WTC11 (cell line): Measurements from ENCODE around the gene TBC1D14. TPM values are rescaled to one million over a fixed set of nuclear protein-coding genes. Genes with fewer than 3 reads are reported as not detected.

Source experiments
- CREB1 ChIP-seq: sonication (generic); formaldehyde crosslinking; IDR thresholded peaks from 2 replicates; pipeline ENCODE4 v1.8.0; 2023; ENCODE audit warnings: mild to moderate bottlenecking, missing genetic modification reagents
- CREM ChIP-seq: sonication (generic); formaldehyde crosslinking; IDR thresholded peaks from 2 replicates; pipeline ENCODE4 v1.8.1; 2022; ENCODE audit warnings: mild to moderate bottlenecking, missing genetic modification reagents, moderate library complexity
- ELF4 ChIP-seq: sonication (generic); formaldehyde crosslinking; IDR thresholded peaks from 2 replicates; pipeline ENCODE4 v1.8.1; 2022; ENCODE audit warnings: low read depth, mild to moderate bottlenecking, moderate library complexity, missing genetic modification reagents
- FOXJ3 ChIP-seq: sonication (generic); formaldehyde crosslinking; IDR thresholded peaks from 2 replicates; pipeline ENCODE4 v1.9.0; 2021; ENCODE audit warnings: missing genetic modification reagents, mild to moderate bottlenecking, borderline replicate concordance
- JUN ChIP-seq: sonication (generic); formaldehyde crosslinking; IDR thresholded peaks from 2 replicates; pipeline ENCODE4 v1.8.0; 2023; ENCODE audit warnings: mild to moderate bottlenecking, missing genetic modification reagents
- MXD4 ChIP-seq: fragments of 250-450 bp; sonication (Bioruptor Pico); IDR thresholded peaks from 2 replicates; pipeline ENCODE4 v1.8.0; 2021; ENCODE audit warnings: mild to moderate bottlenecking, moderate library complexity, borderline replicate concordance
- MYBL2 ChIP-seq: sonication (generic); formaldehyde crosslinking; IDR thresholded peaks from 2 replicates; pipeline ENCODE4 v1.8.1; 2023; ENCODE audit warnings: mild to moderate bottlenecking, moderate library complexity, missing genetic modification reagents
- RORB ChIP-seq: fragments of 250-450 bp; sonication (Bioruptor Pico); IDR thresholded peaks from 2 replicates; pipeline ENCODE4 v1.9.0; 2021; ENCODE audit warnings: mild to moderate bottlenecking
- SMAD4 ChIP-seq: sonication (generic); formaldehyde crosslinking; IDR thresholded peaks from 2 replicates; pipeline ENCODE4 v1.8.0; 2022; ENCODE audit warnings: mild to moderate bottlenecking, missing genetic modification reagents
- TEAD4 ChIP-seq: sonication (generic); formaldehyde crosslinking; IDR thresholded peaks from 2 replicates; pipeline ENCODE4 v1.8.0; 2022; ENCODE audit warnings: mild to moderate bottlenecking, missing genetic modification reagents
- ZNF396 ChIP-seq: fragments of 250-450 bp; sonication (Bioruptor Pico); IDR thresholded peaks from 2 replicates; pipeline ENCODE4 v1.8.0; 2021; ENCODE audit warnings: mild to moderate bottlenecking, moderate library complexity, borderline replicate concordance
- ZNF423 ChIP-seq: fragments of 250-450 bp; sonication (Bioruptor Pico); IDR thresholded peaks from 2 replicates; pipeline ENCODE4 v2.1.2; 2022; ENCODE audit warnings: mild to moderate bottlenecking, moderate library complexity
- total RNA-seq: library from RNA; stranded (reverse); gene quantifications from 3 replicates; pipeline ENCODE4 v1.2.3, GENCODE V29; 2021
- TF ChIP-seq, protein P1 (sequence below): fragments of 250-450 bp; sonication (Bioruptor Pico); IDR thresholded peaks from 2 replicates; pipeline ENCODE4 v1.9.0; 2021; ENCODE audit warnings: mild to moderate bottlenecking, borderline replicate concordance
- TF ChIP-seq, protein P2 (sequence below): sonication (generic); formaldehyde crosslinking; IDR thresholded peaks from 2 replicates; pipeline ENCODE4 v1.8.1; 2022; ENCODE audit warnings: low read depth, missing genetic modification reagents, borderline replicate concordance
- TF ChIP-seq, protein P3 (sequence below): sonication (generic); formaldehyde crosslinking; IDR thresholded peaks from 2 replicates; pipeline ENCODE4 v1.8.1; 2022; ENCODE audit warnings: missing genetic modification reagents, borderline replicate concordance
- TF ChIP-seq, protein P4 (sequence below): sonication (generic); formaldehyde crosslinking; IDR thresholded peaks from 2 replicates; pipeline ENCODE4 v1.8.0; 2022; ENCODE audit warnings: mild to moderate bottlenecking, missing genetic modification reagents
- TF ChIP-seq, protein P5 (sequence below): sonication (generic); formaldehyde crosslinking; IDR thresholded peaks from 2 replicates; pipeline ENCODE4 v1.8.1; 2023; ENCODE audit warnings: mild to moderate bottlenecking, missing genetic modification reagents
- TF ChIP-seq, protein P6 (sequence below): sonication (generic); formaldehyde crosslinking; IDR thresholded peaks from 2 replicates; pipeline ENCODE4 v1.8.0; 2022; ENCODE audit warnings: mild to moderate bottlenecking, missing genetic modification reagents
- TF ChIP-seq, protein P7 (sequence below): sonication (generic); formaldehyde crosslinking; IDR thresholded peaks from 2 replicates; pipeline ENCODE4 v1.8.1; 2023; ENCODE audit warnings: mild to moderate bottlenecking, missing genetic modification reagents, moderate library complexity
- TF ChIP-seq, protein P8 (sequence below): sonication (generic); formaldehyde crosslinking; IDR thresholded peaks from 2 replicates; pipeline ENCODE4 v1.8.0; 2022; ENCODE audit warnings: missing genetic modification reagents
- TF ChIP-seq, protein P9 (sequence below): sonication (generic); formaldehyde crosslinking; conservative IDR thresholded peaks from 2 replicates; pipeline ENCODE4 v1.8.1; 2022; ENCODE audit warnings: mild to moderate bottlenecking, missing genetic modification reagents

TBC1D14 gene
- total RNA-seq, 1 experiment from 2014 or later, result 45.1 TPM

DNA sequence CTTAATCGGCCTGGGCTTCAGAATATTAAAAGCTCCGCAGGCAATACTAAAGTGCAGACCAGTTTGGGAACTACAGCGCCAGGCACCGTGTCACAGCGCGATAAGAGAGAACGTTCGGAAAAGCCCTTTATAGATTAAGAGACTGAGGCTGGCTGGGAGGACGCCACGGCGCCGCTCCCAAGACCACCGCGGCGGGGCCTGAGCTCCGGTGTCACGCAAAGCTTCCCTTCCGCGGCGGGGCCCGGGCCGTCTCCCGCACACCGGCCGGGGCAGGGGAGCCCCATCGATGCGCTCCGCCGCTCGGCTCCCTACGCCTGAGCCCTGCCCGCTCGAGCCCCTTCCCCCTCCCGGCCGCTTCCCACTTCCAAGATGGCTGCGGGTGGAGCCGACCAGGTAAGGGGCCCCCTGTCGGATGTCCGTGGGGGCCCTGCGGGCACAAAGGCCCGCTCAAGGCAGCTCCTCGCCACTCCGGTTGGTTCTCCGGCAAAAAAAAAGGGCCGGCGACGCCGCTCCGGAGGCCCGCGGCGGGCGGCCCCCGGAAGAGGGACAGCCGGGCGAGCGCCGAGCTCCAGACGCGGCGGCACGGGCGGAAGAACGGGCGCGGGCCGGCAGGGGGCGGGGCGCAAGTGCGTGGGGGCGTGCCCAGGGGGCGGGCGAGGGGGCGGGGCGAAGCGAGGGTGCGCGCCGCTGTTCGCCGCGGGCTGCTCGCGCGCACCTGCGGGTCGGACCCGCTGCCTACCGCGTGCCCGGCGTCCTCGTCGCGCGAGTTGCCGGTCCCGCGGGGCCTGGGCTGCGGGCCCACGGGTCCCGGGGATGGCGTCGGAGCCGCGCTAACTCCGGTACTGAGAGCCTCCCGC is at the start of gene TBC1D14 (continued):
- TF ChIP-seq, protein P1, sequence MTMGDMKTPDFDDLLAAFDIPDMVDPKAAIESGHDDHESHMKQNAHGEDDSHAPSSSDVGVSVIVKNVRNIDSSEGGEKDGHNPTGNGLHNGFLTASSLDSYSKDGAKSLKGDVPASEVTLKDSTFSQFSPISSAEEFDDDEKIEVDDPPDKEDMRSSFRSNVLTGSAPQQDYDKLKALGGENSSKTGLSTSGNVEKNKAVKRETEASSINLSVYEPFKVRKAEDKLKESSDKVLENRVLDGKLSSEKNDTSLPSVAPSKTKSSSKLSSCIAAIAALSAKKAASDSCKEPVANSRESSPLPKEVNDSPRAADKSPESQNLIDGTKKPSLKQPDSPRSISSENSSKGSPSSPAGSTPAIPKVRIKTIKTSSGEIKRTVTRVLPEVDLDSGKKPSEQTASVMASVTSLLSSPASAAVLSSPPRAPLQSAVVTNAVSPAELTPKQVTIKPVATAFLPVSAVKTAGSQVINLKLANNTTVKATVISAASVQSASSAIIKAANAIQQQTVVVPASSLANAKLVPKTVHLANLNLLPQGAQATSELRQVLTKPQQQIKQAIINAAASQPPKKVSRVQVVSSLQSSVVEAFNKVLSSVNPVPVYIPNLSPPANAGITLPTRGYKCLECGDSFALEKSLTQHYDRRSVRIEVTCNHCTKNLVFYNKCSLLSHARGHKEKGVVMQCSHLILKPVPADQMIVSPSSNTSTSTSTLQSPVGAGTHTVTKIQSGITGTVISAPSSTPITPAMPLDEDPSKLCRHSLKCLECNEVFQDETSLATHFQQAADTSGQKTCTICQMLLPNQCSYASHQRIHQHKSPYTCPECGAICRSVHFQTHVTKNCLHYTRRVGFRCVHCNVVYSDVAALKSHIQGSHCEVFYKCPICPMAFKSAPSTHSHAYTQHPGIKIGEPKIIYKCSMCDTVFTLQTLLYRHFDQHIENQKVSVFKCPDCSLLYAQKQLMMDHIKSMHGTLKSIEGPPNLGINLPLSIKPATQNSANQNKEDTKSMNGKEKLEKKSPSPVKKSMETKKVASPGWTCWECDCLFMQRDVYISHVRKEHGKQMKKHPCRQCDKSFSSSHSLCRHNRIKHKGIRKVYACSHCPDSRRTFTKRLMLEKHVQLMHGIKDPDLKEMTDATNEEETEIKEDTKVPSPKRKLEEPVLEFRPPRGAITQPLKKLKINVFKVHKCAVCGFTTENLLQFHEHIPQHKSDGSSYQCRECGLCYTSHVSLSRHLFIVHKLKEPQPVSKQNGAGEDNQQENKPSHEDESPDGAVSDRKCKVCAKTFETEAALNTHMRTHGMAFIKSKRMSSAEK (CRISPR knock-in tag), result no peak
- TF ChIP-seq, protein P2, sequence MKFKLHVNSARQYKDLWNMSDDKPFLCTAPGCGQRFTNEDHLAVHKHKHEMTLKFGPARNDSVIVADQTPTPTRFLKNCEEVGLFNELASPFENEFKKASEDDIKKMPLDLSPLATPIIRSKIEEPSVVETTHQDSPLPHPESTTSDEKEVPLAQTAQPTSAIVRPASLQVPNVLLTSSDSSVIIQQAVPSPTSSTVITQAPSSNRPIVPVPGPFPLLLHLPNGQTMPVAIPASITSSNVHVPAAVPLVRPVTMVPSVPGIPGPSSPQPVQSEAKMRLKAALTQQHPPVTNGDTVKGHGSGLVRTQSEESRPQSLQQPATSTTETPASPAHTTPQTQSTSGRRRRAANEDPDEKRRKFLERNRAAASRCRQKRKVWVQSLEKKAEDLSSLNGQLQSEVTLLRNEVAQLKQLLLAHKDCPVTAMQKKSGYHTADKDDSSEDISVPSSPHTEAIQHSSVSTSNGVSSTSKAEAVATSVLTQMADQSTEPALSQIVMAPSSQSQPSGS (CRISPR knock-in tag), result no peak
- no peak for TF ChIP-seq CREB1 (CRISPR knock-in tag)
- TF ChIP-seq, protein P3, sequence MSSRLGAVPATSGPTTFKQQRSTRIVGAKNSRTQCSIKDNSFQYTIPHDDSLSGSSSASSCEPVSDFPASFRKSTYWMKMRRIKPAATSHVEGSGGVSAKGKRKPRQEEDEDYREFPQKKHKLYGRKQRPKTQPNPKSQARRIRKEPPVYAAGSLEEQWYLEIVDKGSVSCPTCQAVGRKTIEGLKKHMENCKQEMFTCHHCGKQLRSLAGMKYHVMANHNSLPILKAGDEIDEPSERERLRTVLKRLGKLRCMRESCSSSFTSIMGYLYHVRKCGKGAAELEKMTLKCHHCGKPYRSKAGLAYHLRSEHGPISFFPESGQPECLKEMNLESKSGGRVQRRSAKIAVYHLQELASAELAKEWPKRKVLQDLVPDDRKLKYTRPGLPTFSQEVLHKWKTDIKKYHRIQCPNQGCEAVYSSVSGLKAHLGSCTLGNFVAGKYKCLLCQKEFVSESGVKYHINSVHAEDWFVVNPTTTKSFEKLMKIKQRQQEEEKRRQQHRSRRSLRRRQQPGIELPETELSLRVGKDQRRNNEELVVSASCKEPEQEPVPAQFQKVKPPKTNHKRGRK (CRISPR knock-in tag), result no peak
- TF ChIP-seq JUN, result 0 out of 2 replicates have a peak, but pooled peaks have one; percentile 45
- TF ChIP-seq FOXJ3, result no peak
- TF ChIP-seq, protein P4, sequence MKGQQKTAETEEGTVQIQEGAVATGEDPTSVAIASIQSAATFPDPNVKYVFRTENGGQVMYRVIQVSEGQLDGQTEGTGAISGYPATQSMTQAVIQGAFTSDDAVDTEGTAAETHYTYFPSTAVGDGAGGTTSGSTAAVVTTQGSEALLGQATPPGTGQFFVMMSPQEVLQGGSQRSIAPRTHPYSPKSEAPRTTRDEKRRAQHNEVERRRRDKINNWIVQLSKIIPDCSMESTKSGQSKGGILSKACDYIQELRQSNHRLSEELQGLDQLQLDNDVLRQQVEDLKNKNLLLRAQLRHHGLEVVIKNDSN, result no peak
- TF ChIP-seq RORB (CRISPR knock-in tag), result no peak
- TF ChIP-seq MXD4 (CRISPR knock-in tag), result no peak
- TF ChIP-seq, protein P5, sequence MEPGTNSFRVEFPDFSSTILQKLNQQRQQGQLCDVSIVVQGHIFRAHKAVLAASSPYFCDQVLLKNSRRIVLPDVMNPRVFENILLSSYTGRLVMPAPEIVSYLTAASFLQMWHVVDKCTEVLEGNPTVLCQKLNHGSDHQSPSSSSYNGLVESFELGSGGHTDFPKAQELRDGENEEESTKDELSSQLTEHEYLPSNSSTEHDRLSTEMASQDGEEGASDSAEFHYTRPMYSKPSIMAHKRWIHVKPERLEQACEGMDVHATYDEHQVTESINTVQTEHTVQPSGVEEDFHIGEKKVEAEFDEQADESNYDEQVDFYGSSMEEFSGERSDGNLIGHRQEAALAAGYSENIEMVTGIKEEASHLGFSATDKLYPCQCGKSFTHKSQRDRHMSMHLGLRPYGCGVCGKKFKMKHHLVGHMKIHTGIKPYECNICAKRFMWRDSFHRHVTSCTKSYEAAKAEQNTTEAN, result no peak
- TF ChIP-seq, protein P6, sequence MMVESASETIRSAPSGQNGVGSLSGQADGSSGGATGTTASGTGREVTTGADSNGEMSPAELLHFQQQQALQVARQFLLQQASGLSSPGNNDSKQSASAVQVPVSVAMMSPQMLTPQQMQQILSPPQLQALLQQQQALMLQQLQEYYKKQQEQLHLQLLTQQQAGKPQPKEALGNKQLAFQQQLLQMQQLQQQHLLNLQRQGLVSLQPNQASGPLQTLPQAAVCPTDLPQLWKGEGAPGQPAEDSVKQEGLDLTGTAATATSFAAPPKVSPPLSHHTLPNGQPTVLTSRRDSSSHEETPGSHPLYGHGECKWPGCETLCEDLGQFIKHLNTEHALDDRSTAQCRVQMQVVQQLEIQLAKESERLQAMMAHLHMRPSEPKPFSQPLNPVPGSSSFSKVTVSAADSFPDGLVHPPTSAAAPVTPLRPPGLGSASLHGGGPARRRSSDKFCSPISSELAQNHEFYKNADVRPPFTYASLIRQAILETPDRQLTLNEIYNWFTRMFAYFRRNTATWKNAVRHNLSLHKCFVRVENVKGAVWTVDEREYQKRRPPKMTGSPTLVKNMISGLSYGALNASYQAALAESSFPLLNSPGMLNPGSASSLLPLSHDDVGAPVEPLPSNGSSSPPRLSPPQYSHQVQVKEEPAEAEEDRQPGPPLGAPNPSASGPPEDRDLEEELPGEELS, result peak; percentile 70; the same call in 1 of the 2 replicates
- TF ChIP-seq, protein P7, sequence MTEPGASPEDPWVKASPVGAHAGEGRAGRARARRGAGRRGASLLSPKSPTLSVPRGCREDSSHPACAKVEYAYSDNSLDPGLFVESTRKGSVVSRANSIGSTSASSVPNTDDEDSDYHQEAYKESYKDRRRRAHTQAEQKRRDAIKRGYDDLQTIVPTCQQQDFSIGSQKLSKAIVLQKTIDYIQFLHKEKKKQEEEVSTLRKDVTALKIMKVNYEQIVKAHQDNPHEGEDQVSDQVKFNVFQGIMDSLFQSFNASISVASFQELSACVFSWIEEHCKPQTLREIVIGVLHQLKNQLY (CRISPR knock-in tag), result no peak
- no peak for TF ChIP-seq ZNF423
- no peak for TF ChIP-seq SMAD4 (CRISPR knock-in tag)
- TF ChIP-seq, protein P8, sequence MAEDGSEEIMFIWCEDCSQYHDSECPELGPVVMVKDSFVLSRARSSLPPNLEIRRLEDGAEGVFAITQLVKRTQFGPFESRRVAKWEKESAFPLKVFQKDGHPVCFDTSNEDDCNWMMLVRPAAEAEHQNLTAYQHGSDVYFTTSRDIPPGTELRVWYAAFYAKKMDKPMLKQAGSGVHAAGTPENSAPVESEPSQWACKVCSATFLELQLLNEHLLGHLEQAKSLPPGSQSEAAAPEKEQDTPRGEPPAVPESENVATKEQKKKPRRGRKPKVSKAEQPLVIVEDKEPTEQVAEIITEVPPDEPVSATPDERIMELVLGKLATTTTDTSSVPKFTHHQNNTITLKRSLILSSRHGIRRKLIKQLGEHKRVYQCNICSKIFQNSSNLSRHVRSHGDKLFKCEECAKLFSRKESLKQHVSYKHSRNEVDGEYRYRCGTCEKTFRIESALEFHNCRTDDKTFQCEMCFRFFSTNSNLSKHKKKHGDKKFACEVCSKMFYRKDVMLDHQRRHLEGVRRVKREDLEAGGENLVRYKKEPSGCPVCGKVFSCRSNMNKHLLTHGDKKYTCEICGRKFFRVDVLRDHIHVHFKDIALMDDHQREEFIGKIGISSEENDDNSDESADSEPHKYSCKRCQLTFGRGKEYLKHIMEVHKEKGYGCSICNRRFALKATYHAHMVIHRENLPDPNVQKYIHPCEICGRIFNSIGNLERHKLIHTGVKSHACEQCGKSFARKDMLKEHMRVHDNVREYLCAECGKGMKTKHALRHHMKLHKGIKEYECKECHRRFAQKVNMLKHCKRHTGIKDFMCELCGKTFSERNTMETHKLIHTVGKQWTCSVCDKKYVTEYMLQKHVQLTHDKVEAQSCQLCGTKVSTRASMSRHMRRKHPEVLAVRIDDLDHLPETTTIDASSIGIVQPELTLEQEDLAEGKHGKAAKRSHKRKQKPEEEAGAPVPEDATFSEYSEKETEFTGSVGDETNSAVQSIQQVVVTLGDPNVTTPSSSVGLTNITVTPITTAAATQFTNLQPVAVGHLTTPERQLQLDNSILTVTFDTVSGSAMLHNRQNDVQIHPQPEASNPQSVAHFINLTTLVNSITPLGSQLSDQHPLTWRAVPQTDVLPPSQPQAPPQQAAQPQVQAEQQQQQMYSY (CRISPR knock-in tag), result no peak
- TF ChIP-seq ELF4 (CRISPR knock-in tag), result no peak
- 0 out of 2 replicates have a peak, but pooled peaks have one; percentile 31 for TF ChIP-seq MYBL2 (CRISPR knock-in tag)
- TF ChIP-seq ZNF396 (CRISPR knock-in tag), result no peak
- TF ChIP-seq, protein P9, sequence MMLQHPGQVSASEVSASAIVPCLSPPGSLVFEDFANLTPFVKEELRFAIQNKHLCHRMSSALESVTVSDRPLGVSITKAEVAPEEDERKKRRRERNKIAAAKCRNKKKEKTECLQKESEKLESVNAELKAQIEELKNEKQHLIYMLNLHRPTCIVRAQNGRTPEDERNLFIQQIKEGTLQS (CRISPR knock-in tag), result no peak
- no peak for TF ChIP-seq TEAD4 (CRISPR knock-in tag)
- 0 out of 2 replicates have a peak, but pooled peaks have one; percentile 9 for TF ChIP-seq CREM (CRISPR knock-in tag)
